Measurements from ENCODE around the gene SRL.
"Not testable (repeated sequence)": the region's sequence is repeated elsewhere in the genome, so short reads cannot be mapped to it uniquely, and the experiment has no call there.

SRL gene

GRCh38 chr16:4226251-4227039, 15.4 kb downstream of the SRL start:
- no peak for DNase-seq (ENCODE audit: low read depth)

GRCh38 chr16:4225075-4225474, 16.8 kb downstream of the SRL start:
- no peak for DNase-seq (ENCODE audit: low read depth)

DNA sequence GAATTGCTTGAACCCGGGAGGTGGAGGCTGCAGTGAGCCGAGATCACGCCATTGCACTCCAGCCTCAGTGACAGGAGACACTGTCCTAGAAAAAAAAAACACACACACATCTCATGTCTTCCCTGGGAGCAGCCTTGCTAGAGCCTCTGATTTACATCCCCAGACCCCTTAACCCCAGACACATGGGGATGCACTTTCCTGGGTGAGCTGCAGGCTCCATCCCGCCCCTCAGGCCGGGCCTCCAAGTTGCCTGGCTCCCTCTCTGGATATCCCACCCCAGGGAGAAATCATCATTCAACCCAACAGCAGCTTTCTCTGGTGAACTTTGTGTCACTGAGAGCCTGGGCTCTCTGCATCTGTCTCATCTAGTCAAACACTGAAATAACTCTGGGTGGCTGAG, 21.5 kb downstream of the SRL start:
- DNase-seq (ENCODE audit: low read depth): no peak

- DNase-seq (ENCODE audit: low read depth): no peak
Measured at GRCh38 chr16:4218202-4218601, 23.7 kb downstream of the SRL start.

- DNase-seq (ENCODE audit: low read depth): no peak
Measured at GRCh38 chr16:4217204-4218131, 24.4 kb downstream of the SRL start.

DNA sequence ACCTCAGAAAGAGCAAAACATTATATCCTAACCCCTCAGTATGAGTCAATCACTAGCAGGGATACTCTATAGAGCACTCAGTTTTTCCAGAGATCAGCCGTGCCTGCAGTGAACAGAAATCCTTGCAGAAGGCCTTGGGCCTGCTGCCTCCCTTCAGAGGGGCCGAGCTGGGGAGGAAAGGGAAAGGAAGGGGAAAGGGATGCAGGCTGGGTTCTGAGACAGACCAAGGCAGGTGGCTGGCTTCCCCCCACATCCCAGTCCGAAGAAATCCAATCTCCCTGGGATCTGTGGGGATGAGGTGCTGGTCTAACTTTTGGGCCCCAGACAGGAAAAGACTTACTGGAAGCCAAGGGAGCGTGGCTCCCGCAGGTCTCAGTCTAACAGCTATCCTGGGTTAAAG, 25.3 kb downstream of the SRL start:
- no peak for DNase-seq (ENCODE audit: low read depth)

- DNase-seq (ENCODE audit: low read depth): no peak
Measured at GRCh38 chr16:4215106-4215505, 26.8 kb downstream of the SRL start.

DNA sequence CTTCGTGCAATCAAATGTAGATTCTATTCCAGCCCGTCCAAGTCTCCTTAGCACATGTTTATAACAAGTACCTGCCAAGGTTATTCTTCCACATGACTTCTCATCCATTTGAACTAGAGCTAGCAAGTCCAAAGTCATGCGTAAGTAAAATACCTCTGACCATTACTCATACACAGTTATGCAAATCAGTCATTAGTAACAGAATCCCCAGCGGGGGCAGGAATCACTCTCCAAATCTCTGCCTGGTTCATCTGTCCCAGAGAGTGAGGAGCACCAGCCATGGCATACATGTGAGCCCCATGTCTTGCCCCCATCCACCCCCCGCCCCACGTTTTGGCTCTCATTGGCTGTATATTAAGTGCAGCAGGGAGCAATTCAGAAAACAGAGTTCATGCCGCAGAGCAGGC, 27.7 kb downstream of the SRL start:
- DNase-seq (ENCODE audit: low read depth): no peak

DNA sequence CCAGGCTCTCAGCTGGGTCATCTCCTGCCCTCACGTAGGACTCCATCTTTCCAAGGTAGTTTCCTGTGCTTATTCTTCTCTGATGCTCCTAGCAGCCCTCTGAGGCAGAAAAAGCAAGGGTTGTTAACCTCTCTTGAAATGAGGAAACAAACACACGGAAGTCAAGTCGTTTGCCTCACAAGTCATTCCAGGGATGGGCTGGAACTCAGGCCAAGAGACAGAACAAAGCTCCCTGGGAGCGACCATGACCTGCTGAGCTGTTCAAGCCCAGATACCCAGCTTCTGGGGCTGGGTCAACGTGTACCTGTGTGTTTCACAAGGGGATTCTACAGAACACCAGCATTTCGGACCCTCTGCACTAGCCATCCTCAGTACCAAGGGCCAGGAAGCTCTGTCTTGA, 28.1 kb downstream of the SRL start:
- no peak for DNase-seq (ENCODE audit: low read depth)

DNA sequence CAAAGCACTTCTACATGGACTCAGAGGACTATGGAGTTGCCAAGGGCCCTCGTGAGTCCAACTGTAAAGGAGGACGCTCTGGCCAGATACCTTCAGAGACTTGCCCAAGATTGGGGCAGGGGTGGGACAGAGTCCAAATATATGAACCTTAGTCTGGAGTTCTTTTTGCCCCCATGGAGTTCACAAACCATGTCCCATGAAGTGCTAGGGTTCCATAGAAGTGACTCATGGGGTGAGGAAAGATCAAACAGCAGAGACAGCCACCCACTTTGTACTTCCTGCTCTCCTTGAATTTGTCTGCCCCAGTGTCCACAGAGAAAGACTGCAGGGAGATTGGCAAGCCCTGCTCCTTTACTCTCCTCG, 29.0 kb downstream of the SRL start:
- DNase-seq (ENCODE audit: low read depth): no peak

DNA sequence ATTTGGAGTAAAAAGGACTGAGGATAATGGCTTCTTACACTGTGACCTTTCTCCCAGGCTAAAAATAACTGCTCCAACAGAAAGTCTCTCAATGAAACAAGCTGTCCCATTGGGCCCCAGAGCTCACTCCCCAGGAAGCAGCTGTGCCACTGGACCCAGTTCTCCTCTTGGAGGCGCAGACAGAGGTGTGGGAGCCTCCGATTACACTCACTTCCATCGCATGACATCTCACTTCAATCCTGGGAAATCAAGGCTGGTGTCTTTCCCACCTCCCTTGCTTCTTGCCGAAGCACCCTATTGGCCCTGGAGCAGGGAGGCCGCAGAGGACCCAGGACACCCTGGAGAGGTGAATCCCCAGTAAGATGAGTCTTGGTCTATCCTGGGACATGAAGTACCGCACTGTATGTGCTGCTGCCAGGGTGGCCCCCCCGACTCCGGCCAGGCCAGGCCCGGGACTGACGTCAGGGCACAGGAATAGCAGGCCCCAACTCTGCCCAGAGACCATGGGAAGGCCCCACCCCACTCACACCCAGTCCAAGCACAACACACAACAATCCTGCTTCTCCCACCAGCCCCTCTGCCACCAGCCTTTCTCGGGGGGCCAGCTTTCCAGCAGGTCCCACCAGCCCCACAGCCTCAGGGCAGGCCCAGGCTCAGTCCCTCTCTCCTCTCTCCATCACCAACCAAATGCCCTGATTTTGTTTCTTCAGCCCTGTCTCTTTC, 29.5 kb downstream of the SRL start:
- DNase-seq (ENCODE audit: low read depth): no peak

DNA sequence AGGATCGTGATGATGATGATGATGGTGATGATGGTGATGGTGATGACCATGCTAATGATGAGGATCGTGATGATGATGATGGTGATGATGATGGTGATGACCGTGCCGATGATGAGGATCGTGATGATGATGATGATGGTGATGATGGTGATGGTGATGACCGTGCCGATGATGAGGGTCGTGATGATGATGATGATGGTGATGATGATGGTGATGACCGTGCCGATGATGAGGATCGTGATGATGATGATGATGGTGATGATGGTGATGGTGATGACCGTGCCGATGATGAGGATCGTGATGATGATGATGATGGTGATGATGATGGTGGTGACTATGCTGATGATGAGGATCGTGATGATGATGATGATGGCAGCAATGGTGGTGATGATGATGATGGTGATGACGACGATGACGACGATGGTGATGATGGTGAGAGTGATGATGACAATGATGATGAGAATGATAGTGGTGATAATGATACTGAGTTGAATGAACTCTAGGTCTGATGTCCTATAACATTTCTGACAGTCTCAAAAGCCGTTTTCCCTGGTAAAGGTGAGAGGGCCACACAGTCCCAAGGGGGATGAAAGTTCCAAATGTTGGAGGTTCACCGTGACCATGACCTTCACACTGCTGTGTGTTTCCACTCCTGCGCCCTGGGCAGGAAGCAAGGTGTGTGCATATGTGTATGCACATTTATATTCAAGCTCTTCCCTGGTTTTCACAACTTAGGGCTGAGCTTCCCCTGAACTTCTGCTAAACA, 30.3 kb downstream of the SRL start:
- not testable (repeated sequence) for DNase-seq (ENCODE audit: low read depth)

GRCh38 chr16:4209666-4210065, 32.2 kb downstream of the SRL start:
- DNase-seq (ENCODE audit: low read depth): no peak

DNA sequence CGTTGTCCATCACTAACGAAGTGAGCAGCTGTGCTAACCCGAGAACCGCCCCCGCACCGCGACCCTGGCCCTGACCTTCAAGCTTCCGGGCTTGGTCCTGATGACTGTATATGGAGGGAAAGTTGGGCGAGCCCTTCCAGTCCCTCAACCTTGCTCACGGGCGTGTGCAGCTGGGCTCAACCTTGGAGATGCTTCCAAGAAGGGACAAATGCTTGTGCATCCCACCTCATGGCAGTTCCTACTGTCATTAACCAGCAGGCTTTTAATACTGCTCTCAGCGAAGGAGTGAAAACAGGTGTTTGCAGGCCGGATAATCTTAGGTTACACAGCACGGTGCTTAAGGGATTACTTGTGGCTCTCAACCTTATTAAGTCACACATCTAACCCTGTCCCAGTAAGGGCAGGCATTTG, 33.5 kb downstream of the SRL start:
- DNase-seq (ENCODE audit: low read depth): no peak

- no peak for DNase-seq (ENCODE audit: low read depth)
Measured at GRCh38 chr16:4207683-4208340, 34.1 kb downstream of the SRL start.

DNA sequence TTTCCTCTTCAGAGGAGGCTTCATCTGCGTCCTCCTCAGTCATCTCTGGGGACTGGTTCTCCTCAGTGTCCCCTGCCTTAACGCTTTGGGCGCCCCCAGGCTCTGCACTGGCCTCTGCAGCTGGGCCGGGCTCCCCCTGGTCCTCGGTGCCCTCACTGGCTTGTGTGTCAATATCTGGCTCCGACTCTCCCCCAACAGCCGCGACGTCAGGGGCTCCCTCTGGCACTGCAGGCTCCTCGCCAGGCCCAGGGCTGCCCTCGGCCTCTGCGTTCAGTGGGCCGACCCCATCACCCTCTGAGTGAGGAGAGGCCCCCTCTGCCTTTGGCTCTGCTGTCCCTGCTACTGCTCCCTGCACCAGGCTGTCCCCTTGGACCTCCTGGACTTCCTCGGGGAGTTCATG, 34.7 kb downstream of the SRL start:
- no peak for DNase-seq (ENCODE audit: low read depth)

- DNase-seq (ENCODE audit: low read depth): no peak
Measured at GRCh38 chr16:4206680-4207079, 35.2 kb downstream of the SRL start.

GRCh38 chr16:4205971-4206370, 35.9 kb downstream of the SRL start:
- no peak for DNase-seq (ENCODE audit: low read depth)

DNA sequence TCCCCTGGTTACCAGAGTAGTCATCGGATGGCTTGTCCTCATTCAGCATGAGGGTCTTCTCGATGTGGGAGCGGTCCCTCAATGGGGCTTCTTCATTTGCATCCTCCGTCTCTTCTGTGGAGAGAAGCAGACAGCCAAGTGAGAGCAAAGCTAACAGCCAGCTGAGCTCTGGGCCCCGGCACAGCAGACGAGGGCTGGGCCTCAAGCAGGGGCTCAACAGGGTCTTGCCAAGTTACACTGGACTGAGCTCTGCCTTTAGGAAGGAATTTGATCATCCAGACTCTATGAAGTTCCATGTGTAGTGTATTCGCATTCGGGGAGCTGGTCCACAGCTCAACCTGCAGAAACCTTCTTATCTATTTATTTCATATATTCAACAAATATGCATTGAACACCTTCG, 37.4 kb downstream of the SRL start:
- DNase-seq (ENCODE audit: low read depth): no peak

DNA sequence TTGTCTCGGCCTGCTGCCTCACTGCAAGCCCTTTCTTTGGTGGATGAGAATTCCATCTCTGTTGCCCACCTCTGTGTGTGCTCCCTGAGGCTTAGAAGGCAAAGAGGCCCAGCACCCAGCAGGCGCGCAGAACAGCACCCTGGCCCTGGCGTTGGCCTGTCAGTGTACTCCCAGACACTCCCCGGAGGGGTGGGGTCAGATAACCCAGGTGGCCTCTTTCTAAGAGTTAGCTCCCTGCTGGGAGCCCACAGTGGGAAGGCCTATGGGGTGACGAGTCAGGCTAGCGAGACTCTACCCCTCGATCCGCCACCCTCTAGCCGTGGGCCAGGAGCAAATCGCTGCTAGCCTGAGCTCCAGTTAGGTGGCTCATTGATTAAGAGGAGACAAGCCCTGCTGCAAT, 38.1 kb downstream of the SRL start:
- no peak for DNase-seq (ENCODE audit: low read depth)

DNA sequence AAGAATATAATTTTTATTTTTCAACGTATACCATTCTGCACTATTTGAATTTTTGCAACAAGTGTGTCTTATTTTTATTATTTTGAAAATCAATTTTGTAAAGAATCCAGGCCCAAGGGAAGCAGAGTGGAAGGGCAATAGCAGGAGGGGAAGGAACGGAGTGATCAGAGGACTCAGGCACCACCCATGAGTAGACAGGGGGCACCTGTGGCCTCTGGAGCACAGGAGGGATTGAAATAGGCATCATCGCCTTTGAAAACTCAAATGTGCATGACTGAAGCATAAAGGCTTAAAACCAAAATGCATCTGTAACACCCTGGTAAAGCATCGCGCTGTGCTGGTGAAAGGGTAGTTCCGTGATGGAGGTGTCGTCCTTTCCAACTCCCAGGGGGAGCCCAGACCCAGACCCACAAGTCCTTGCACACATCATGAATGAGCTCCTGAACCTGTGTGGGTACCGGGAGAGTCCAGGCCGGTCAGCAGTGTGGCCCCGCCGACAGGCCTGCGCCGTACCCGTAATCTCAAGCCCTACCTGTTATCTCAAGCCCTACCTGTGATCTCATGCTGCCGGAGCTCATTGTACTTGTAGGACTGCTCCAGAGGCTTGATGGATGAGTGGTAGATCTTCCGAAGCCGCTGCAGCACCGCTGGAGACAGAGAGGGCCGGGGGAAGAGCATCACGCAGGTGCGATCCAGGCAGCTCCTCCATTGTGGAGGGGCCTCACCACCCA, 39.1 kb downstream of the SRL start:
- no peak for DNase-seq (ENCODE audit: low read depth)

Data from stimulated activated CD4-positive, alpha-beta T cell treated with anti-CD3 and anti-CD28 coated beads, Interleukin-2, amount 100 ng/mL, for 4 hours (primary cell).